Left ventricle myocardium inferior (tissue), 1 donor: ENCODE results near the gene SLC66A2. TPM values are rescaled to one million over a fixed set of nuclear protein-coding genes. Genes with fewer than 3 reads are reported as not detected.
"Not testable (repeated sequence)": the region's sequence is repeated elsewhere in the genome, so short reads cannot be mapped to it uniquely, and the experiment has no call there.

Experiments
- DNase-seq: peaks from one replicate; pipeline ENCODE4 v3.0.0-alpha.2; 2020
- H3K27ac ChIP-seq: fragments of 200-600 bp; replicated peaks from 2 replicates; pipeline ENCODE4 v1.8.0; 2021
- H3K27me3 ChIP-seq: fragments of 200-600 bp; 2 replicates; pipeline ENCODE4 v1.8.0; 2021; ENCODE audit warnings: low read depth
- H3K36me3 ChIP-seq: fragments of 200-600 bp; 2 replicates; pipeline ENCODE4 v1.8.0; 2021
- H3K4me1 ChIP-seq: fragments of 200-600 bp; 2 replicates; pipeline ENCODE4 v1.8.0; 2021
- H3K4me3 ChIP-seq: fragments of 200-600 bp; 2 replicates; pipeline ENCODE4 v1.8.0; 2021; ENCODE audit warnings: mild to moderate bottlenecking, moderate library complexity
- H3K9me3 ChIP-seq: fragments of 200-600 bp; replicated peaks from 2 replicates; pipeline ENCODE4 v1.8.0; 2021
- CTCF ChIP-seq: fragments of 200-600 bp; IDR thresholded peaks from 2 replicates; pipeline ENCODE4 v1.8.0; 2021; ENCODE audit warnings: antibody characterized with exemption, mild to moderate bottlenecking, borderline replicate concordance
- intact Hi-C: fragments of 100-400 bp; cut with micrococcal nuclease; formaldehyde crosslinking; loops from one replicate; pipeline ENCODE4 v1.11.0; 2022
- long read RNA-seq: library from polyadenylated mRNA; unstranded; transcript quantifications from one replicate; pipeline ENCODE4 v2.0.0, GENCODE V29; 2021
- total RNA-seq: library from RNA; stranded (reverse); fragmentation: NEBNext Ultra II Directional; extraction: Animal tissue kit (Norgen Biotek cat#: 25700); gene quantifications from one replicate; pipeline ENCODE4 v1.2.1, GENCODE V29; 2021
- donor health status: DM: no; HTN: yes; CAD: no; lungs with severe emphysema.

Gene SLC66A2
- 27.4 TPM for total RNA-seq
- long read RNA-seq, transcript PQLC1-203 (6 exons, 2,555 nt): major isoform, 54 of 95 reads
- long read RNA-seq, transcript PQLC1-202 (5 exons, 2,475 nt): minor isoform, 11 of 95 reads
- long read RNA-seq, partial matches to known transcripts: 7 of 95 reads
- long read RNA-seq, other reads (novel, unspliced or antisense): 22 of 95 reads

- Histone ChIP-seq H3K4me1 (peaks cover 51% of the 10 kb centered on the region), H3K27ac (peak within 1 kb of the TSS; percentile 89), H3K27me3 (no peaks in the 10 kb centered on the region), H3K4me3 (peak within 1 kb of the TSS; percentile 87), H3K36me3 (peaks cover 8% of the 10 kb centered on the region), H3K9me3 (no peaks in the 10 kb centered on the region)
- intact Hi-C loops: no loop called here
- DNase-seq: peak; percentile 94
- peak; percentile 13 for TF ChIP-seq CTCF
Measured at GRCh38 chr18:79951545-79952455, at the start of gene SLC66A2. TSS of gene SLC66A2 (minus strand) at chr18:79951653. CDS start at chr18:79950926, 727 bp downstream.

GRCh38 chr18:80000877-80001276 is 49.4 kb upstream of the SLC66A2 start:
- no peaks in the 10 kb centered on the region for H3K27me3 ChIP-seq
- peaks cover 14% of the 10 kb centered on the region for H3K9me3 ChIP-seq
- DNase-seq: no peak
- H3K4me1 ChIP-seq: no peaks in the 10 kb centered on the region
- intact Hi-C loops: no loop called here
- TF ChIP-seq CTCF: no peak
- H3K36me3 ChIP-seq: no peaks in the 10 kb centered on the region
- H3K27ac ChIP-seq: no peak overlapping the region
- H3K4me3 ChIP-seq: no peak overlapping the region

GRCh38 chr18:79999701-80000100 is 48.2 kb upstream of the SLC66A2 start:
- H3K27ac ChIP-seq, intact Hi-C loops, H3K4me3 ChIP-seq, H3K36me3 ChIP-seq, H3K4me1 ChIP-seq, H3K27me3 ChIP-seq, DNase-seq: not testable (repeated sequence)
- H3K9me3 ChIP-seq: peaks cover 14% of the 10 kb centered on the region

- no peak for TF ChIP-seq CTCF
- Histone ChIP-seq H3K4me1 (peaks cover 33% of the 10 kb centered on the region), H3K4me3 (no peak overlapping the region), H3K27me3 (no peaks in the 10 kb centered on the region), H3K36me3 (no peaks in the 10 kb centered on the region), H3K9me3 (no peaks in the 10 kb centered on the region), H3K27ac (no peak overlapping the region)
- DNase-seq: no peak
- intact Hi-C loops: no loop called here
Measured at GRCh38 chr18:79991494-79991893, 40.0 kb upstream of the SLC66A2 start.

GRCh38 chr18:79989195-79989497 is 37.7 kb upstream of the SLC66A2 start:
- Histone ChIP-seq H3K9me3 (no peaks in the 10 kb centered on the region), H3K27ac (peak overlapping the region; percentile 98), H3K4me3 (peak overlapping the region; percentile 88), H3K4me1 (peaks cover 38% of the 10 kb centered on the region), H3K36me3 (peaks cover 6% of the 10 kb centered on the region), H3K27me3 (no peaks in the 10 kb centered on the region)
- intact Hi-C loops: no loop called here
- TF ChIP-seq CTCF: no peak
- DNase-seq: no peak
